ENCODE results near the gene ROR2. TPM values are rescaled to one million over a fixed set of nuclear protein-coding genes. Genes with fewer than 3 reads are reported as not detected.

ROR2 gene
- total and polyA plus RNA-seq, 2 of the 13 experiments (the other 11 are each of a cell fraction or from before 2014, with no cell fraction given): not detected

DNA sequence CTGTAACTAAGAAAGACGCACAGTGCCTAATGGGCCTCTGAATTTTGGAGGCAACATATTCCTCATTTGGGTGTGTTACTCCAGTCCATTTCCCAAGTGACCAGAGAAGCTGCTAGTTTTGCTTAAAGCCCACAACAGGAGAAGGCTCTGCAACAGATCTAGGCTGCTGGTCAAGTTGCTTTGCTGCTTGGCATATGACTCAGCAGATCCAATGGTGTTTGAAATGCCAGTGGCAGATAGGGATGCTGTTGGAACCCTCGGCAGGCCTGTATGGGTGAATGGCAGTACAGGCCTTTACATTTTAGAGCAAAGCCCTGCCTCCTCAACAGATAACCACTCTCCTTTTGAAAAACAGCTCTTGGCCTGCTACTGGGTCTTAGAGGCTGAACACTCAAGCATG is 36.2 kb upstream of the ROR2 start:
- ChIA-PET CTCF (ENCODE audit: low intra/inter-chr PET ratio, low total read pairs) (no interaction called here), POLR2A (no interaction called here)
- TF ChIP-seq ESRRA (CRISPR knock-in tag; IDR thresholded peaks at IDR 0.05; ENCODE audit: low read depth) (no peak), ZNF678 (CRISPR knock-in tag; IDR thresholded peaks at IDR 0.05) (no peak), KDM5A (IDR thresholded peaks at IDR 0.05; ENCODE audit: borderline replicate concordance, low read length) (no peak), PRPF4 (IDR thresholded peaks at IDR 0.05; ENCODE audit: low read depth, low read length, poor library complexity, severe bottlenecking) (no peak), TRAFD1 (CRISPR knock-in tag; IDR thresholded peaks at IDR 0.05; ENCODE audit: borderline replicate concordance) (no peak), ZNF770 (CRISPR knock-in tag; IDR thresholded peaks at IDR 0.05) (no peak), ZSCAN30 (CRISPR knock-in tag; IDR thresholded peaks at IDR 0.05) (no peak), ZNF235 (CRISPR knock-in tag; IDR thresholded peaks at IDR 0.05; ENCODE audit: borderline replicate concordance) (no peak), EP300 (IDR thresholded peaks at IDR 0.05; ENCODE audit: low read depth in 2 of 2, low read length in 2 of 2) (no peak), EP300 (CRISPR knock-in tag; IDR thresholded peaks at IDR 0.05; ENCODE audit: borderline replicate concordance) (no peak), ZNF816 (CRISPR knock-in tag; IDR thresholded peaks at IDR 0.05; ENCODE audit: borderline replicate concordance) (no peak), MXI1 (IDR thresholded peaks at IDR 0.05; ENCODE audit: borderline replicate concordance, low read depth, low read length) (no peak), NFRKB (IDR thresholded peaks at IDR 0.05) (no peak)
- H3K36me3 ChIP-seq (replicated peaks in 1 of 2; ENCODE audit: control insufficient read depth in 1 of 2, insufficient read depth in 2 of 2, low read length in 2 of 2): no peaks in the 10 kb centered on the region
- no peak for ATAC-seq
- H3K9me3 ChIP-seq (ENCODE audit: low read length): no peaks in the 10 kb centered on the region
- in situ Hi-C loops (cut with HindIII; ENCODE audit: extremely low pct_ligation_motif_present, low pct_unique_long_range_greater_than_20kb): no loop called here
- H3K4me1 ChIP-seq (ENCODE audit: insufficient read depth, low read length): no peaks in the 10 kb centered on the region
- H3K4me3 ChIP-seq (replicated peaks in 1 of 3; ENCODE audit: insufficient read depth in 1 of 3, low read depth in 2 of 3, low read length in 3 of 3): no peak overlapping the region
- no TSS peak for BruUV-seq (replicated peaks)
- H3K27ac ChIP-seq (ENCODE audit: extremely low read length, insufficient read depth, low read length): no peak overlapping the region
- H3K9ac ChIP-seq (ENCODE audit: insufficient read depth, low read depth, low read length): no peak overlapping the region
- intact Hi-C loops (cut with micrococcal nuclease; ENCODE audit: unreplicated experiment): no loop called here
- DNase-seq (ENCODE audit: low spot score): no peak
- WGBS (ENCODE audit: low lambda C conversion rate): 7% methylated on average over 1 of the region's 2 CpGs
- no peak overlapping the region for H3K4me2 ChIP-seq (ENCODE audit: low read depth, low read length)
- peaks cover 0 to 10% of the 10 kb centered on the region in 2 experiments; a peak in 3 of 5 replicates for H3K27me3 ChIP-seq (ENCODE audit: control insufficient read depth in 1 of 2, insufficient read depth in 2 of 2, low read length in 2 of 2)
- no peak for FAIRE-seq
- H3K79me2 ChIP-seq (ENCODE audit: insufficient read depth, low read length): no peaks in the 10 kb centered on the region
- H4K20me1 ChIP-seq (ENCODE audit: insufficient read depth, low read length): no peaks in the 10 kb centered on the region
- H2AFZ ChIP-seq (ENCODE audit: low read length): no peak overlapping the region
